ENCODE data around the gene SPTB.
A peak's percentile ranks its signal among the peaks of the same experiment; 100 is the strongest.

Gene SPTB

GRCh38 chr14:64763085-64763782, 116.5 kb downstream of the SPTB start:
- DNase-seq = no peak

DNA sequence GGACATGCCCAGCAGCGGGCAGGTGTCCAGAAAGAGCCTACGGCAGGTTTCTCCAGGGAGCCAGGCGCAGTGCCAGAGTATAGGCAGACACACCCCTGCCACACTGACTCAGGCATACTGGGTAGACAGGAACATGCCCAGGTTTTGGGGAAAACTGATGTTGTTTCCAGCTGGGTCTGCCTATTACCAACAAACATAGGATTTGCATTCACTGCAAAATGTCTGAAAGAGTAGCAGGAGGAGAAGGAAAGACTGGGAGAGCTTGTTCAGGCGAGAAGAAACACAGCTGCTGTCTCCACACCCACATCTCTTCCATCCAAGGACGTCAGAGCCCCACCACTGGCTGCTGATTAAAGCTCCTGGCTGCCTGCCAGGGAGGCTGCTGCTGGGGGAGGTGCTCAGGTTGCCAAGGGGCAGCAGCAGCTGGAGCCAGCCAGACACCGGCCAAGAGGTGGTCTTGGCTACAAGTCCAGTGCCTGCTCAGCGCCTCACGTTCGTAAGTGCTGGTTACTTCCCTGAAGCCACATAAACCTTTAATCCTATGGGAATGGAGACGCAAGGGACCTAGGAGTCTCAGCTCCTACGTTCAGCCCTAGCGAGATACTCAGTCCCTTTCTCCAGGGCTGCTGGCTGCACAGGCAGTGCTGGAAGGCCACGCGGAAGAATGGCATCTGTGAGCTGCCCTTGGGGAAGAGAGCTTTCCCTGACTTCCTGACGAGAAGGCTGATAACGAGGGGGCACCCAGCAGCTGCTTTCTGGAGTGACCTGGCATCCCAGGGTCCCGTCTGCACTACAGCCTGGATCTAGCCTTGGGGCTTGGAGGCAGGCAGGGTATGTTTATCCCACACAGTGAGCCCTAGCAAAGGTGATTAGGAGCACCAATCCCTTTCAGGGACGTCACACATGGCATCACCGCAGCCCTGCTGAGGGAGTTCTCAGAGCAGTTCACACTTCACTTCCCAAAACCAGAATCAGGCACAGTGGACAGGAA, 117.4 kb downstream of the SPTB start:
- DNase-seq = peak; percentile 45 to 80

- no peak for DNase-seq
These were observed 118.2 kb downstream of the SPTB start for GRCh38 chr14:64761441-64762043.

GRCh38 chr14:64760916-64761315, 118.8 kb downstream of the SPTB start:
- DNase-seq = peak; percentile 21 to 29

DNA sequence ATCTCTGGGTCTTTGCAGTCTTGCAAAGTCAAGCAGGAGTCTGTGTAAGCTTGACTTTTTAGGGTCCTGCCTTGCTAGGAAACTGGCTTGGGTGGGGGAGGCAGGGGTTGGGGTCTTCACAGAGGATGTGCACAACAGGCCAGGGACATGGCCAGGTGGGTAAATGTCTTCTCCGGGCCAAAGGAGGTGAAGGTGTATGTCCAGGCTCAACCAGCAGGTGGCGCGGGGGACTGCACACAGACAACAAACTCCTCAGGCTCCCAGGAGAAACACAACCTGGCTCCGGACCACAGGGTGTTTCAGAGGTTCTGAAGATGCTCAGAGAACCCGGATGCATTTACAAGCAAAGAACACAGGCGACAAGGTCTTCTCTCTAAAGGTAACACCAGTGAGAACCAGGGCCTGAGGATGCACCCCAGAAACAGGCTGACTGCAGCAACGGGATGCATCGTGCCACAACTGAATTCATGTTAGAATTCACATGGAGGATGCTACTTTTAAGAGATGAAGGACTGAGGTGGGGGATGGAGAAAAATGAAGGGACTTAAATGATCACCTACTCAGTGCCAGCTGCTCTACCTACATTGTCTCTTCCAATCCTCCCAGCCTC, 119.5 kb downstream of the SPTB start:
- peak in 1 of 2 experiments; percentile 60 for DNase-seq

- no peak for DNase-seq
These were observed 120.2 kb downstream of the SPTB start for GRCh38 chr14:64759555-64759938.

DNA sequence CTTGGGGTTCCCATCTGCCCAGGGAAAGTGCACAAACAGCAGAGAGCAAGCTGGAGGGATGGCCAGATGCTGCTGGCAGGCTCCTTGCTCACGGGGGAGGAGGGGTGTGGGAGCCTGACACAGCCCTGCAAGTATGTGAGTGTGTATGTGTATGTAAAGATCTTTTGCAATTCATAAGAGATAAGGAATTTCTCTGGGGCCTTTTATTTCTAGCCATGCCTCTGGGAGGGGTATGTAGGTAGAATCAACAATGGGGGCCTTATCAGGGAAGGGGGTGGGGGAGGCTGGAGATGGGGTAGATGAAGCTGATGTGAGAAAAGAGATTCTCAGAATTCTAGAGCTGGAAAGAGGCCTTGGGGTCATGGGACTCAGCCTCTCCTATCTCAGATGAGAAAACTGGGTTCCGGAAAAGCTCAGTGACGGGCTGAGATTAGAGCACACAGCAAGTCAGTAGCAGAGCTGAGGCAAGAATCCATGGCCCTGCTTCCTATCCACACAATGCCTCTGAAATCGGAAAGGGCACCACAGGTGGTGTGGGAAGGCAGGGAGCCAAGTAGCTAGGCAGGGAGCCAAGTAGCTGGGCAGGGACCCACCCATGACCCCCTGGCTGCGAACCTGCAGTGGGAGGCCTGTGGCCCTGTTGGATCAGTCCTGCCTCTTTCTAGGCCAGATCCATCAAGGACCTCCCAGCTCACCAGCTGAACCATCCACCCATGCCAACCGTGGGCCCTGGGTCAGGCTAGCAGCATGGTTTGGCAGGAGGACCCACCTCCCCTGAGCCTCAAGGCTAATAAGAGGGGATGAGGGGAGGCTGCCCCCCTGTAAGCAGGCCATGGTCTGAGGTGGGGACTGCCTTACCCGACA, 120.8 kb downstream of the SPTB start:
- no peak for DNase-seq

DNA sequence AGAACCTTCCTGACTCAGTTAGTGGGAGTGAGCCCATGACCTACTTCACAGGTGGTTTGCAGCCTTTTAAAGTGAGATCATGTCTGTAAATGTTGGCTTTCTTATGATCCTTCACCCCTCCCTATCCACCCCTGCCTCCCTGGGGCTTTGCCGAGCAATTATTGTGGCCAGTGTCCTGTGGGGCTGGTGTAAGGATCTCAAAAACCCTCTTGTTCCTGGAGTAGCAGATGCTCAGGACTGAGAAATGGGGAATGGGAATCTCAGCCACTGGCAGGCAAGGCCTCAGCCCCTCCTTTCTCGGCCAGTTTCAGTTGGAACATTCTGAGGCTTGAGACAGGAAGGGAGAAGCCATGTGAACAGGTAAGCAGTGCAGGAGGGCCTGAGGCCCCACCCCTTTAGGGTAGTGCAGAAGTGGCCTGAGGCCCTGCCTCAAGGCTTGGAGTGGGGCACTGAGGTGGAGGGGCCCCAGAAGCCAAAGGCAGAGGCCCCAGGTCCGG, 121.6 kb downstream of the SPTB start:
- DNase-seq = no peak

GRCh38 chr14:64757601-64758000, 122.1 kb downstream of the SPTB start:
- DNase-seq = no peak

DNA sequence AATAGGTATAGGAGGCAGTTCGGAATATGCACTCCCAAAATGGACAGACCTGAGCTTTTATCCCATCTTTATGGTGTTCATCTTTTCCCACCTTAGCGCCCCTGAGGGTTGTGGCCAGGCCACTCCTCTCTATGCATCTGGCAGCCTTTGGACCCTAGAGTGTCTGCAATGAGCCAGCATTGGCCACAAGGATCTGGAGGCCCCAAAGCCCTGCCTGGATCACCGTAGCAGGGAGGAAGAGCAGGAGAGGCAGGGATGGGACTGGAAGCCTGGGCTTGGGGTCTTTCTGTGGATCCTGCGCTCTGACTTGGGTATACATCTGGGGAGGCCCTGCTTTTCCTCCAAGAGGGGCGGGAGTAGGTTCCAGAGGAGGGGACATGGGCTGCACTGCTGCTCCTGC, 123.0 kb downstream of the SPTB start:
- DNase-seq = no peak

GRCh38 chr14:64755781-64756221, 123.9 kb downstream of the SPTB start:
- DNase-seq = no peak

- no peak for DNase-seq
These were observed 125.0 kb downstream of the SPTB start for GRCh38 chr14:64754685-64755084.

GRCh38 chr14:64753999-64754398, 125.7 kb downstream of the SPTB start:
- no peak for DNase-seq

- DNase-seq = no peak
These were observed 126.3 kb downstream of the SPTB start for GRCh38 chr14:64753374-64753773.

- no peak for DNase-seq
These were observed 126.8 kb downstream of the SPTB start for GRCh38 chr14:64752909-64753308.

DNA sequence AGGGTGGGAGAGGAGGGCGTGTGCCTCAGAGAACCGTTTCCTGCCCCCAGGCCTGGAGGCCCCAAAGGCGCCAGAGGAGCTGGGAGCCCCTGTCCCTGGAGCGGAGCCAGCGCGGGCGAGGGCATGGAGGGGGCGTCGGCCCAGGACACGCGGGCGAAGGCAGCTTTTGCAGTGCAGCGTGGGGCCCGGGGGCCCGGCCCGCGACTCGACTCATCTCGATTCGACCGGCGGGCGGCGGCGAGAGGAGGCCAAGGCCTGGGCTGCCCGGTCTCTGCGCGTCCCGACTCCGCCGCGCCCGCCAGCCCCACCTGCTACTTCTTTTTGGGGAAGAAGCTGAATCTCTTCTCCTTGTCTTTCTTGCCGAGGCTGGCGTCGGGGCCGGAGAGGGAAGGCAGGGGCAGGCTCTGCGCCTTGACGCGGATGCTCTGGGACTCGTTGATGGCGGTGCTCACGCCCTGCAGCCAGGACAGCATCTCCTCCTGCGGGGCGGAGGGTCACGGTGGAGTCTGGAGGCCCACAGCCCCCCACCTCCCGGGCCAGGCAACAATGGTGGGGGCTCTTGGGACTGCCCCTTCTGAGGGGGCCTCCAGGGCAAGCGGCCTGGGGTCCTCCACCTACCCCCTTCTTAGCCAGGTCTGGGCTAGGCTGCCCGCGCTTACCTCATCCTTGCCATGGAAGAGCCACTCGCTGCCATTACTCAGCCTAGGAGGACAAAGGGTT, 130.6 kb downstream of the SPTB start:
- no peak for DNase-seq

GRCh38 chr14:64748521-64748920, 131.2 kb downstream of the SPTB start:
- no peak for DNase-seq

GRCh38 chr14:64747327-64747726, 132.4 kb downstream of the SPTB start:
- DNase-seq = no peak

DNA sequence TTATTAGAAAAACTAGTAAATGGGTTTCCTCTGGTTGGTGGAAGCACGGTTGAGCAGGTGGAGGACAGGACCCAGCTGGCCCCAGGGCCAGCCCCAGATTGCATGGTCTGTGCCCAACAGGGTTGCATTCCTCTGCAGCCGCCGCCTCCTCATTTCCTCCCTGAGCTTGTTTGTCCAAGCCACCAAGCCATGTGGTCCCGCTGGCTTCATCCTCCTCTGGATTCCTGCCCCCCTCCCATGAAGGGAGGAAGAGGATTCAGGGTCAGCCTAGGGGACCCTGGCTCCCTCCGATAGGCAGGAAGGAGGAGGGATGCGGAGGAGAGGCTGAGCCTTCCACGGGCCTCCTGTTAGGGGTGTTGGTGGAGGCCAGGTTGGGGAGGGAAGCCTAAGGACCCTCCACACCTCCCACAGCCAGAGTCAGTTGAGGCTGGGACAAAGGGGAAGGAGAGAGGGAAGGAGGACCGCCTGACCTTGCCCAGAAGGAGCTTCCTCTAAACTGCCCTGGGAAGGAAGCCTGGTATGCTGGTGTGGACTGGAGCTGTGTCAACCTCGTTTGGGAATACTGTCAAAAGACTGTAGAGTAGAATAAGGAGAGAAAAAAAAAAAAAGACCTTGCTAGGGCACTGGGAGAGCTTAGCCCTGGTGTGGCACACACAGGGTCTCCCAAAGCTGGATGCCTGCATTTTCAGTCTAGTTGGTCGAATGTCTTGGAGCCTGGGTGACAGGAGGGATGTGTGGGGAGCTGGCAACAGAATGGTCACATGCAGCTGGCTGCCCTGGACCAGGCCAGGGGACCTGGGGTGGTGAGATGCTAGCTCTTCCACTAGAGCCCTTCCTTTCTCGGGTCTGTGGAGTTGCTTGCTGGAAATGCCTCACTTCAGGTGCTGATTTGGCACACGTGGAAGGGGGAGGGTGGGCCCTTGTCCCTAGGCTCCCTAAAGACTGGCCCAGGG, 133.1 kb downstream of the SPTB start:
- DNase-seq = no peak

GRCh38 chr14:64745511-64746091, 134.1 kb downstream of the SPTB start:
- no peak for DNase-seq

Measured in NCI-H526 (cell line).